NCI-H1105 treated with DMSO at 0.1 percent for 48 hours (cell line): ENCODE results near the gene PKD2L2.
"Not testable (repeated sequence)": the region's sequence is repeated elsewhere in the genome, so short reads cannot be mapped to it uniquely, and the experiment has no call there.

Experiments
- DNase-seq: peaks from one replicate; lab custom pipeline; 2025; lab: John Stamatoyannopoulos, UW

Gene PKD2L2

GRCh38 chr5:137957948-137958347 lies 68.7 kb downstream of the PKD2L2 start:
- DNase-seq = no peak

GRCh38 chr5:137959488-137959887 lies 70.2 kb downstream of the PKD2L2 start:
- DNase-seq = no peak

- no peak for DNase-seq
These were observed 70.9 kb downstream of the PKD2L2 start for GRCh38 chr5:137960141-137960540.

- no peak for DNase-seq
These were observed 71.6 kb downstream of the PKD2L2 start for GRCh38 chr5:137960819-137961218.

- DNase-seq = not testable (repeated sequence)
These were observed 81.1 kb downstream of the PKD2L2 start for GRCh38 chr5:137970384-137970783.

- no peak for DNase-seq
These were observed 86.0 kb downstream of the PKD2L2 start for GRCh38 chr5:137975208-137975607.

GRCh38 chr5:137989419-137989818 lies 100.2 kb downstream of the PKD2L2 start:
- DNase-seq = no peak
